ENCODE data around the gene RABGEF1.
A peak's percentile ranks its signal among the peaks of the same experiment; 100 is the strongest.
"Not testable (repeated sequence)": the region's sequence is repeated elsewhere in the genome, so short reads cannot be mapped to it uniquely, and the experiment has no call there.

RABGEF1 gene

DNA sequence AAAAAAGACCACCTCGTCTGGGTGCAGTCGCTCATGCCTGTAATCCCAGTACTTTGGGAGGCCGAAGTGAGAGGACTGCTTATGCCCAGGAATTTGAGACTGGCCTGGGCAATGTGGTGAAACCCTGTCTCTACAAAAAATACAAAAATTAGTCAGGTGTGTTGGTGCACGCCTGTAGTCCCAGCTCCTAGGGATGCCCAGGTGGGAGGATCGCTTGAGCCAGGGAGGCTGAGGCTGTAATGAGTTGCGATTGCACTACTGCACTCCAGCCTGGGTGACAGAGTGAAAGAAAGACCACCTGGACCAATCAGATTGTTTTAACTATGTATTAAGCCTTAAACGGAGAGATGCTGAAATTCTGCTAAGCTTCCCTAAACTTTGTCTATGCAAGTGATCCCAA, 103.0 kb downstream of the RABGEF1 start:
- not testable (repeated sequence) for H3K27me3 ChIP-seq (ENCODE audit: insufficient read depth, low read length); H3K9me3 ChIP-seq (ENCODE audit: insufficient read depth, low read depth, low read length); H2BK5ac ChIP-seq (ENCODE audit: low read depth, low read length, poor library complexity); H3K27ac ChIP-seq (ENCODE audit: low read depth, low read length); H3K18ac ChIP-seq (ENCODE audit: low read length); H2BK120ac ChIP-seq (ENCODE audit: insufficient read depth, low read length, poor library complexity); H2BK12ac ChIP-seq (ENCODE audit: low read length); H2AK5ac ChIP-seq (ENCODE audit: low read length); DNase-seq; H4K12ac ChIP-seq (ENCODE audit: low read depth, low read length); H4K91ac ChIP-seq (ENCODE audit: low read depth, low read length); H3K4me1 ChIP-seq (ENCODE audit: control insufficient read depth in 1 of 2, insufficient read depth in 2 of 2, low read length in 2 of 2); H2AFZ ChIP-seq (ENCODE audit: insufficient read depth, low read length, poor library complexity); H3K79me2 ChIP-seq (ENCODE audit: control insufficient read depth, insufficient read depth, low read length, poor library complexity); H3K36me3 ChIP-seq (ENCODE audit: control insufficient read depth in 1 of 2, insufficient read depth in 2 of 2, low read length in 2 of 2); H3K79me1 ChIP-seq (ENCODE audit: low read length); H3K23ac ChIP-seq (ENCODE audit: low read length); H3K14ac ChIP-seq (ENCODE audit: low read length); H3K9ac ChIP-seq (ENCODE audit: low read length); H3K4ac ChIP-seq (ENCODE audit: low read depth, low read length); H3K4me3 ChIP-seq (ENCODE audit: low read depth, low read length)
- Histone ChIP-seq H4K8ac (ENCODE audit: low read depth, low read length) (peak overlapping the region; percentile 99), H3K4me2 (ENCODE audit: low read length) (peak overlapping the region; percentile 85)
- no CpG with 5 or more reads among the region's 7 CpGs for WGBS (ENCODE audit: extremely low coverage, insufficient coverage, insufficient read length)

- Histone ChIP-seq H2BK12ac (ENCODE audit: low read length) (no peak overlapping the region), H3K18ac (ENCODE audit: low read length) (peak overlapping the region; percentile 93), H4K12ac (ENCODE audit: low read depth, low read length) (peak overlapping the region; percentile 98), H2BK5ac (ENCODE audit: low read depth, low read length, poor library complexity) (peak overlapping the region; percentile 82), H3K23ac (ENCODE audit: low read length) (no peak overlapping the region), H3K79me1 (ENCODE audit: low read length) (peaks cover 10% of the 10 kb centered on the region), H3K4me3 (ENCODE audit: low read depth, low read length) (peak overlapping the region; percentile 88), H3K9me3 (ENCODE audit: insufficient read depth, low read depth, low read length) (no peaks in the 10 kb centered on the region), H3K4ac (ENCODE audit: low read depth, low read length) (peak overlapping the region; percentile 81), H3K27me3 (ENCODE audit: insufficient read depth, low read length) (no peaks in the 10 kb centered on the region), H3K9ac (ENCODE audit: low read length) (peak overlapping the region; percentile 85), H3K36me3 (ENCODE audit: control insufficient read depth in 1 of 2, insufficient read depth in 2 of 2, low read length in 2 of 2) (no peaks in the 10 kb centered on the region), H2BK120ac (ENCODE audit: insufficient read depth, low read length, poor library complexity) (peak overlapping the region; percentile 75), H3K79me2 (ENCODE audit: control insufficient read depth, insufficient read depth, low read length, poor library complexity) (peaks cover 7% of the 10 kb centered on the region), H3K4me1 (ENCODE audit: control insufficient read depth in 1 of 2, insufficient read depth in 2 of 2, low read length in 2 of 2) (peaks cover 0 to 9% of the 10 kb centered on the region in 2 experiments), H4K8ac (ENCODE audit: low read depth, low read length) (peak overlapping the region; percentile 99), H3K14ac (ENCODE audit: low read length) (peak overlapping the region; percentile 99), H3K4me2 (ENCODE audit: low read length) (peak overlapping the region; percentile 85), H2AK5ac (ENCODE audit: low read length) (peak overlapping the region; percentile 85), H4K91ac (ENCODE audit: low read depth, low read length) (peak overlapping the region; percentile 91), H2AFZ (ENCODE audit: insufficient read depth, low read length, poor library complexity) (peak overlapping the region; percentile 100), H3K27ac (ENCODE audit: low read depth, low read length) (peak overlapping the region; percentile 78)
- WGBS (ENCODE audit: extremely low coverage, insufficient coverage, insufficient read length) = no CpG with 5 or more reads among the region's 61 CpGs
- peak; percentile 99 to 100 for DNase-seq
Measured at GRCh38 chr7:66844552-66845378, 104.2 kb downstream of the RABGEF1 start.

GRCh38 chr7:66845379-66846095, 105.0 kb downstream of the RABGEF1 start:
- peak overlapping the region; percentile 71 for H3K4me3 ChIP-seq (ENCODE audit: low read depth, low read length)
- DNase-seq = no peak
- H4K8ac ChIP-seq (ENCODE audit: low read depth, low read length) = peak overlapping the region; percentile 97

GRCh38 chr7:66846096-66846445, 105.5 kb downstream of the RABGEF1 start:
- H3K9me3 ChIP-seq (ENCODE audit: insufficient read depth, low read depth, low read length); H3K4ac ChIP-seq (ENCODE audit: low read depth, low read length); H2AFZ ChIP-seq (ENCODE audit: insufficient read depth, low read length, poor library complexity); H3K14ac ChIP-seq (ENCODE audit: low read length); H3K79me2 ChIP-seq (ENCODE audit: control insufficient read depth, insufficient read depth, low read length, poor library complexity); H2BK120ac ChIP-seq (ENCODE audit: insufficient read depth, low read length, poor library complexity); H2BK12ac ChIP-seq (ENCODE audit: low read length); H3K79me1 ChIP-seq (ENCODE audit: low read length); H3K4me1 ChIP-seq (ENCODE audit: control insufficient read depth in 1 of 2, insufficient read depth in 2 of 2, low read length in 2 of 2); DNase-seq; H3K4me2 ChIP-seq (ENCODE audit: low read length); H3K27ac ChIP-seq (ENCODE audit: low read depth, low read length); H3K9ac ChIP-seq (ENCODE audit: low read length); H3K18ac ChIP-seq (ENCODE audit: low read length); H2AK5ac ChIP-seq (ENCODE audit: low read length); H3K23ac ChIP-seq (ENCODE audit: low read length); H3K27me3 ChIP-seq (ENCODE audit: insufficient read depth, low read length); H4K91ac ChIP-seq (ENCODE audit: low read depth, low read length); H3K4me3 ChIP-seq (ENCODE audit: low read depth, low read length); H3K36me3 ChIP-seq (ENCODE audit: control insufficient read depth in 1 of 2, insufficient read depth in 2 of 2, low read length in 2 of 2); H2BK5ac ChIP-seq (ENCODE audit: low read depth, low read length, poor library complexity): not testable (repeated sequence)
- no CpG with 5 or more reads among the region's 4 CpGs for WGBS (ENCODE audit: extremely low coverage, insufficient coverage, insufficient read length)
- H4K8ac ChIP-seq (ENCODE audit: low read depth, low read length) = peak overlapping the region; percentile 43
- peak overlapping the region; percentile 1 for H4K12ac ChIP-seq (ENCODE audit: low read depth, low read length)

More at GRCh38 chr7:66845379-66846095, 105.0 kb downstream of the RABGEF1 start:
- no peak overlapping the region for H2BK12ac ChIP-seq (ENCODE audit: low read length)
- H3K9me3 ChIP-seq (ENCODE audit: insufficient read depth, low read depth, low read length) = no peaks in the 10 kb centered on the region
- no peaks in the 10 kb centered on the region for H3K36me3 ChIP-seq (ENCODE audit: control insufficient read depth in 1 of 2, insufficient read depth in 2 of 2, low read length in 2 of 2)
- no peak overlapping the region for H3K23ac ChIP-seq (ENCODE audit: low read length)
- peak overlapping the region; percentile 81 for H3K4ac ChIP-seq (ENCODE audit: low read depth, low read length)
- peak overlapping the region; percentile 93 for H3K14ac ChIP-seq (ENCODE audit: low read length)
- peak overlapping the region; percentile 93 for H4K12ac ChIP-seq (ENCODE audit: low read depth, low read length)
- H3K4me2 ChIP-seq (ENCODE audit: low read length) = peak overlapping the region; percentile 80
- H3K27me3 ChIP-seq (ENCODE audit: insufficient read depth, low read length) = no peaks in the 10 kb centered on the region
- H3K79me2 ChIP-seq (ENCODE audit: control insufficient read depth, insufficient read depth, low read length, poor library complexity) = peaks cover 7% of the 10 kb centered on the region
- peak overlapping the region; percentile 80 for H3K18ac ChIP-seq (ENCODE audit: low read length)
- H2AFZ ChIP-seq (ENCODE audit: insufficient read depth, low read length, poor library complexity) = peak overlapping the region; percentile 57
- peak overlapping the region; percentile 65 for H2BK5ac ChIP-seq (ENCODE audit: low read depth, low read length, poor library complexity)
- H4K91ac ChIP-seq (ENCODE audit: low read depth, low read length) = peak overlapping the region; percentile 91
- H2AK5ac ChIP-seq (ENCODE audit: low read length) = peak overlapping the region; percentile 21
- H3K9ac ChIP-seq (ENCODE audit: low read length) = peak overlapping the region; percentile 76
- WGBS (ENCODE audit: extremely low coverage, insufficient coverage, insufficient read length) = no CpG with 5 or more reads among the region's 19 CpGs
- peaks cover 0 to 9% of the 10 kb centered on the region in 2 experiments for H3K4me1 ChIP-seq (ENCODE audit: control insufficient read depth in 1 of 2, insufficient read depth in 2 of 2, low read length in 2 of 2)
- H2BK120ac ChIP-seq (ENCODE audit: insufficient read depth, low read length, poor library complexity) = peak overlapping the region; percentile 75
- peak overlapping the region; percentile 73 for H3K27ac ChIP-seq (ENCODE audit: low read depth, low read length)
- H3K79me1 ChIP-seq (ENCODE audit: low read length) = peaks cover 10% of the 10 kb centered on the region

All from trophoblast cell (in vitro differentiated cells and primary cell).